ENCODE results near the gene OTULIN.

- no peak for TF ChIP-seq EP300 (IDR thresholded peaks at IDR 0.05)
- no peak for TF ChIP-seq CTCF (IDR thresholded peaks at IDR 0.05)
These were observed 58.4 kb downstream of the OTULIN start for GRCh38 chr5:14722923-14723322.

Data from sigmoid colon (tissue), 4 donors.